HepG2 (cell line): ENCODE results near the gene GNL1. TPM values are rescaled to one million over a fixed set of nuclear protein-coding genes. Genes with fewer than 3 reads are reported as not detected.
A peak's percentile ranks its signal among the peaks of the same experiment; 100 is the strongest.

ENCODE experiments used
- MYPOP ChIP-seq: sonication (generic); formaldehyde crosslinking; IDR thresholded peaks from 2 replicates; pipeline ENCODE4 v1.8.1; 2023; ENCODE audit warnings: mild to moderate bottlenecking, moderate library complexity, missing genetic modification reagents
- PBX3 ChIP-seq: sonication (generic); formaldehyde crosslinking; IDR thresholded peaks from 2 replicates; pipeline ENCODE4 v1.8.1; 2023; ENCODE audit warnings: missing genetic modification reagents, inconsistent platforms, borderline replicate concordance
- TP53 ChIP-seq: sonication (generic); formaldehyde crosslinking; conservative IDR thresholded peaks from 2 replicates; pipeline ENCODE4 v1.4.0; 2020; ENCODE audit warnings: missing genetic modification reagents
- ZBTB40 ChIP-seq, 2 experiments: fragments of 450-650 bp in 1 of 2; sonication (generic) in 1 of 2; formaldehyde crosslinking in 1 of 2; IDR thresholded peaks; 2 replicates each; pipeline versions ENCODE4 v1.6.1 to v1.8.0; 2016 to 2022; ENCODE audit warnings: antibody characterized with exemption in 1 of 2, mild to moderate bottlenecking in 1 of 2, missing genetic modification reagents in 1 of 2
- ZKSCAN8 ChIP-seq: IDR thresholded peaks from 2 replicates; pipeline ENCODE4 v1.6.1; 2016; ENCODE audit warnings: borderline replicate concordance, missing genetic modification reagents, missing compliant biosample characterization
- ZNF296 ChIP-seq: sonication (generic); formaldehyde crosslinking; conservative IDR thresholded peaks from 2 replicates; pipeline ENCODE4 v1.5.0; 2020; ENCODE audit warnings: mild to moderate bottlenecking, missing genetic modification reagents
- ZNF318 ChIP-seq: sonication (generic); formaldehyde crosslinking; IDR thresholded peaks from 2 replicates; pipeline ENCODE4 v1.4.0; 2020; ENCODE audit warnings: mild to moderate bottlenecking, missing genetic modification reagents
- polyA plus RNA-seq, 8 experiments: library from polyadenylated mRNA; depleted of rRNA in 3 of 8; stranded (reverse) in 7 of 8; unstranded in 1 of 8; fragments of >200 nt; fragmentation: Illumina TruSeq in 4 of 8; extraction: Trizol in 4 of 8; gene quantifications; 2 replicates each; pipeline versions ENCODE4 v1.2.1 to v1.2.3, GENCODE V29; 2011 to 2016; ENCODE audit warnings: low read depth in 4 of 8, missing spikeins in 1 of 8, mixed read lengths in 1 of 8; ENCODE audit not compliant: insufficient read depth in 1 of 8
- total RNA-seq, 5 experiments: library from RNA; depleted of rRNA; stranded (reverse); fragments of >200 nt; fragmentation: Illumina TruSeq; extraction: Trizol; gene quantifications; 2 replicates each; pipeline ENCODE4 v1.2.3, GENCODE V29; 2016; ENCODE audit warnings: low read depth in 1 of 5

Gene GNL1
- total and polyA plus RNA-seq, 2 of the 13 experiments (the other 11 are each of a cell fraction or from before 2014, with no cell fraction given), result 35.0 to 55.6 TPM

- TF ChIP-seq ZBTB40 (IDR thresholded peaks at IDR 0.05) (peak; percentile 94), ZBTB40 (CRISPR knock-in tag; IDR thresholded peaks at IDR 0.05) (peak; percentile 92), TP53 (CRISPR knock-in tag) (0 out of 2 replicates have a peak, but pooled peaks have one; percentile 78), ZNF296 (CRISPR knock-in tag) (no peak), MYPOP (CRISPR knock-in tag) (no peak; the same call in 1 of the 2 replicates), ZNF318 (CRISPR knock-in tag) (peak; percentile 98), ZKSCAN8 (peak; percentile 66), PBX3 (CRISPR knock-in tag) (no peak)
Observed at GRCh38 chr6:30556906-30557682, 805 bp upstream of the GNL1 start, which contains the start of gene PRR3 (continued).
